ENCODE results near the gene TGFBI. TPM values are rescaled to one million over a fixed set of nuclear protein-coding genes. Genes with fewer than 3 reads are reported as not detected.

TGFBI gene
- total and polyA plus RNA-seq, 9 of the 15 experiments (the other 6 are each of a cell fraction or from before 2014, with no cell fraction given): 0.05 to 0.62 (median 0.08) TPM; not detected in 6

- TF ChIP-seq REST (IDR thresholded peaks at IDR 0.05; ENCODE audit: borderline replicate concordance) (no peak), REST (CRISPR knock-in tag; IDR thresholded peaks at IDR 0.05; ENCODE audit: low read depth) (no peak), MAFF (IDR thresholded peaks at IDR 0.05; ENCODE audit: low read length) (peak; percentile 34; the same call in 1 of the 2 replicates), CEBPG (CRISPR knock-in tag; IDR thresholded peaks at IDR 0.05) (no peak), CEBPG (tag; conservative IDR thresholded peaks at IDR 0.05 in 1 of 2, IDR thresholded peaks at IDR 0.05 in 1 of 2) (peak in 1 of 2 experiments; percentile 52; a peak in 1 of 4 replicates), COPS2 (conservative IDR thresholded peaks at IDR 0.05) (no peak)
These were observed 16.6 kb upstream of the TGFBI start (continued) for GRCh38 chr5:136012041-136012804.
